OCI-LY7 (cell line): ENCODE data around the gene NAP1L4. TPM values are rescaled to one million over a fixed set of nuclear protein-coding genes. Genes with fewer than 3 reads are reported as not detected.

Source experiments
- BruUV-seq: library from RNA; stranded (reverse); fragments of 400-500 nt; replicated peaks from 2 replicates; lab custom pipeline; 2021; lab: Mats Ljungman, UMichigan
- CTCF ChIA-PET: fragments of 300-600 bp; sonication (Branson Sonifier 250); formaldehyde crosslinking; loops from one replicate; lab custom pipeline; 2022; ENCODE audit warnings: antibody characterized with exemption; ENCODE audit not compliant: unreplicated experiment; lab: Charles Lee
- POLR2A ChIA-PET: fragments of 300-600 bp; sonication (Branson Sonifier 250); formaldehyde crosslinking; loops from one replicate; lab custom pipeline; 2022; ENCODE audit warnings: antibody characterized with exemption; lab: Charles Lee
- DNase-seq: peaks from one replicate; pipeline ENCODE4 v3.0.0-alpha.2; 2015; ENCODE audit warnings: low spot score
- H2AFZ ChIP-seq: fragments of 200-600 bp; sonication (generic), shearing (Covaris generic); 2 replicates; pipeline ENCODE4 v1.6.1; 2014; ENCODE audit warnings: mild to moderate bottlenecking, antibody characterized with exemption, low read length, moderate library complexity
- H3K27ac ChIP-seq: fragments of 200-600 bp; sonication (generic); 2 replicates; pipeline ENCODE4 v1.5.1; 2014; ENCODE audit warnings: mixed run types, low read depth, mild to moderate bottlenecking, moderate library complexity, low read length, inconsistent platforms; ENCODE audit not compliant: poor library complexity, severe bottlenecking
- H3K36me3 ChIP-seq: fragments of 200-600 bp; sonication (generic); 2 replicates; pipeline ENCODE4 v1.6.1; 2014; ENCODE audit warnings: mild to moderate bottlenecking, antibody characterized with exemption, low read length, moderate library complexity, mixed read lengths; ENCODE audit not compliant: insufficient read depth
- H3K4me1 ChIP-seq: fragments of 200-600 bp; sonication (generic); 2 replicates; pipeline ENCODE4 v1.5.1; 2014; ENCODE audit warnings: mild to moderate bottlenecking, low read length; ENCODE audit not compliant: insufficient read depth, poor library complexity, severe bottlenecking
- H3K4me2 ChIP-seq: fragments of 200-600 bp; sonication (generic); 2 replicates; pipeline ENCODE4 v1.6.1; 2014; ENCODE audit warnings: mild to moderate bottlenecking, low read length
- H3K4me3 ChIP-seq: fragments of 200-600 bp; sonication (generic); 2 replicates; pipeline ENCODE4 v1.5.1; 2014; ENCODE audit warnings: mild to moderate bottlenecking, low read depth, low read length; ENCODE audit not compliant: poor library complexity, severe bottlenecking
- H3K79me2 ChIP-seq: fragments of 200-600 bp; sonication (generic); 2 replicates; pipeline ENCODE4 v1.6.1; 2016; ENCODE audit warnings: low read depth, mild to moderate bottlenecking, low read length, moderate library complexity, mixed read lengths; ENCODE audit not compliant: insufficient read depth
- H3K9me2 ChIP-seq: fragments of 200-600 bp; sonication (generic); 2 replicates; pipeline ENCODE4 v1.6.1; 2016; ENCODE audit warnings: mild to moderate bottlenecking, low read length, mixed read lengths; ENCODE audit not compliant: insufficient read depth
- H3K9me3 ChIP-seq: fragments of 200-600 bp; sonication (generic); 2 replicates; pipeline ENCODE4 v1.6.1; 2014; ENCODE audit warnings: mild to moderate bottlenecking, mixed run types, low read length, mixed read lengths
- H4K20me1 ChIP-seq: fragments of 200-600 bp; sonication (generic); 2 replicates; pipeline ENCODE4 v1.6.1; 2014; ENCODE audit warnings: mild to moderate bottlenecking, antibody characterized with exemption, low read length, moderate library complexity, mixed read lengths; ENCODE audit not compliant: insufficient read depth
- CTCF ChIP-seq: fragments of 200-600 bp; sonication (generic); conservative IDR thresholded peaks from 2 replicates; pipeline ENCODE4 v1.5.1; 2014; ENCODE audit warnings: mild to moderate bottlenecking, antibody characterized with exemption, low read length, moderate library complexity, mixed read lengths
- EZH2phosphoT487 ChIP-seq: fragments of 200-600 bp; sonication (generic); IDR thresholded peaks from 2 replicates; pipeline ENCODE4 v1.6.1; 2018; ENCODE audit warnings: low read depth, borderline replicate concordance, mild to moderate bottlenecking, mixed run types, antibody characterized with exemption, low read length, moderate library complexity, mixed read lengths
- intact Hi-C: fragments of 100-400 bp; cut with micrococcal nuclease; formaldehyde crosslinking; loops from one replicate; pipeline ENCODE4 v1.10.0; 2022; ENCODE audit not compliant: unreplicated experiment
- total RNA-seq, 2 experiments: library from RNA; depleted of rRNA in 1 of 2; stranded (reverse); fragments of >200 nt in 1 of 2; shearing (Covaris generic) in 1 of 2; gene quantifications; 2 replicates each; pipeline ENCODE4 v1.2.3, GENCODE V29; 2014 to 2022

The NAP1L4 gene
- total RNA-seq, 2 experiments from 2014 or later, result 152 to 183 TPM

DNA sequence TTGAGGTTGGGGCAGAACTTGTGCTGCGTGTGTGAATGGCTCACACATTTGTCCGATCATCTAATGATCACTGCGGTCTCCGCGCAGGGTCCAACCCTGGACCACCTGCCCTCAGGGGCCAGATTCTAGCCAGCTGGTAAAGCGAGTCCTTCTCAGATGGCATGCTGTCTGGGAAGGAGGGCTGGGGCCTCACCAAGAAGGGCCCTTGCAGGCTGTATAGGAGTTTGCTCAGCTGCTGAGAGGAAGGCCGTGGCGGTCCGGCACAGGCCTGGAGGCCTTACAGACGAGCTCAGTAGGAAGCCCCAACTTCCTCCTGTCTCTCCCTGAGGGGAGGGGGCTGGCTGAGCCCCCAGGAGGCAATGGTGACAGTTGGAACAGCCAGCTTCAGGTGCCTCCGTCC, 76.7 kb downstream of the NAP1L4 start:
- Histone ChIP-seq H3K4me2 (no peak overlapping the region), H3K9me2 (no peaks in the 10 kb centered on the region), H4K20me1 (no peaks in the 10 kb centered on the region), H3K79me2 (no peaks in the 10 kb centered on the region), H2AFZ (no peak overlapping the region), H3K4me3 (no peak overlapping the region), H3K27ac (no peak overlapping the region), H3K4me1 (peaks cover 18% of the 10 kb centered on the region), H3K36me3 (no peaks in the 10 kb centered on the region), H3K9me3 (no peaks in the 10 kb centered on the region)
- DNase-seq, result no peak
- ChIA-PET CTCF (no interaction called here), POLR2A (no interaction called here)
- intact Hi-C loops, result no loop called here
- BruUV-seq, result no TSS peak
- no peak for TF ChIP-seq CTCF
- no peak for TF ChIP-seq EZH2phosphoT487

- Histone ChIP-seq H3K79me2 (no peaks in the 10 kb centered on the region), H3K27ac (no peak overlapping the region), H3K4me1 (peaks cover 18% of the 10 kb centered on the region), H3K4me3 (no peak overlapping the region), H3K9me3 (no peaks in the 10 kb centered on the region), H3K36me3 (no peaks in the 10 kb centered on the region), H4K20me1 (no peaks in the 10 kb centered on the region), H2AFZ (no peak overlapping the region), H3K9me2 (no peaks in the 10 kb centered on the region), H3K4me2 (0 out of 2 replicates have a peak overlapping the region, but pooled peaks have one; percentile 48)
- intact Hi-C loops, result no loop called here
- BruUV-seq, result no TSS peak
- POLR2A ChIA-PET, result no interaction called here
- CTCF ChIA-PET, result no interaction called here
- TF ChIP-seq CTCF (no peak), EZH2phosphoT487 (no peak)
- DNase-seq, result no peak
Measured at GRCh38 chr11:2914455-2915195, 77.5 kb downstream of the NAP1L4 start.

DNA sequence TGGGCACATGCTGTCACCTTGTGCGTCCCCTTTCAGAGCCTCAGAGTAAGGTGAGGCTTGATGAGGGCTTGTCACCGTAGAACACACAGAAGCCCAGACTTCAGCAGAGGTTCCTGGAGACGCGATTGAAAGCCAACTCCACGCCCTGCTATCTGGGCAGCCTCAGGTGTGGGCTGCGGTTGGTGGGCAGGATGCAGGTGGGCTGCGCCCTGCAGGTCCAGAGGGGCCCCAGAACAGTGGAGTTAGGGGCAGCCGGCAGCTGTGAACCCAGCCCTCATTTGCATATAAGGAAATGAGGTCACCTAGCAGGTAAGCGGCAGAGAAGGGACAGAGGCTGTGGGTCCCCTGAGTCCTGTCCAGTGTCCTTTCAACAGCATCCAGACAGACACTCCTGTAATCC, 78.4 kb downstream of the NAP1L4 start:
- DNase-seq, result peak; percentile 30
- no peaks in the 10 kb centered on the region for H3K79me2 ChIP-seq
- BruUV-seq, result no TSS peak
- ChIA-PET POLR2A (no interaction called here), CTCF (no interaction called here)
- H3K9me3 ChIP-seq, result no peaks in the 10 kb centered on the region
- H3K36me3 ChIP-seq, result no peaks in the 10 kb centered on the region
- no peak overlapping the region for H2AFZ ChIP-seq
- TF ChIP-seq CTCF (no peak), EZH2phosphoT487 (no peak)
- no peaks in the 10 kb centered on the region for H3K9me2 ChIP-seq
- H3K4me1 ChIP-seq, result peaks cover 18% of the 10 kb centered on the region
- intact Hi-C loops, result no loop called here
- no peaks in the 10 kb centered on the region for H4K20me1 ChIP-seq
- H3K27ac ChIP-seq, result no peak overlapping the region
- no peak overlapping the region for H3K4me3 ChIP-seq
- H3K4me2 ChIP-seq, result peak overlapping the region; percentile 48
